HEK293 (cell line): ENCODE data around the gene TMPRSS7.

ENCODE experiments used
- MYNN ChIP-seq: fragments of 450-650 bp; formaldehyde crosslinking; IDR thresholded peaks from 2 replicates; pipeline ENCODE4 v1.5.1; 2016; ENCODE audit warnings: missing biosample characterization, missing genetic modification characterization, borderline replicate concordance
- TF ChIP-seq, protein P1 (sequence below): fragments of 450-650 bp; formaldehyde crosslinking; IDR thresholded peaks from 2 replicates; pipeline ENCODE4 v1.5.1; 2016; ENCODE audit warnings: missing biosample characterization, missing genetic modification characterization
- TF ChIP-seq, protein P2 (sequence below): fragments of 450-650 bp; formaldehyde crosslinking; IDR thresholded peaks from 2 replicates; pipeline ENCODE4 v1.5.1; 2016; ENCODE audit warnings: missing biosample characterization, missing genetic modification characterization

- TF ChIP-seq, protein P1, sequence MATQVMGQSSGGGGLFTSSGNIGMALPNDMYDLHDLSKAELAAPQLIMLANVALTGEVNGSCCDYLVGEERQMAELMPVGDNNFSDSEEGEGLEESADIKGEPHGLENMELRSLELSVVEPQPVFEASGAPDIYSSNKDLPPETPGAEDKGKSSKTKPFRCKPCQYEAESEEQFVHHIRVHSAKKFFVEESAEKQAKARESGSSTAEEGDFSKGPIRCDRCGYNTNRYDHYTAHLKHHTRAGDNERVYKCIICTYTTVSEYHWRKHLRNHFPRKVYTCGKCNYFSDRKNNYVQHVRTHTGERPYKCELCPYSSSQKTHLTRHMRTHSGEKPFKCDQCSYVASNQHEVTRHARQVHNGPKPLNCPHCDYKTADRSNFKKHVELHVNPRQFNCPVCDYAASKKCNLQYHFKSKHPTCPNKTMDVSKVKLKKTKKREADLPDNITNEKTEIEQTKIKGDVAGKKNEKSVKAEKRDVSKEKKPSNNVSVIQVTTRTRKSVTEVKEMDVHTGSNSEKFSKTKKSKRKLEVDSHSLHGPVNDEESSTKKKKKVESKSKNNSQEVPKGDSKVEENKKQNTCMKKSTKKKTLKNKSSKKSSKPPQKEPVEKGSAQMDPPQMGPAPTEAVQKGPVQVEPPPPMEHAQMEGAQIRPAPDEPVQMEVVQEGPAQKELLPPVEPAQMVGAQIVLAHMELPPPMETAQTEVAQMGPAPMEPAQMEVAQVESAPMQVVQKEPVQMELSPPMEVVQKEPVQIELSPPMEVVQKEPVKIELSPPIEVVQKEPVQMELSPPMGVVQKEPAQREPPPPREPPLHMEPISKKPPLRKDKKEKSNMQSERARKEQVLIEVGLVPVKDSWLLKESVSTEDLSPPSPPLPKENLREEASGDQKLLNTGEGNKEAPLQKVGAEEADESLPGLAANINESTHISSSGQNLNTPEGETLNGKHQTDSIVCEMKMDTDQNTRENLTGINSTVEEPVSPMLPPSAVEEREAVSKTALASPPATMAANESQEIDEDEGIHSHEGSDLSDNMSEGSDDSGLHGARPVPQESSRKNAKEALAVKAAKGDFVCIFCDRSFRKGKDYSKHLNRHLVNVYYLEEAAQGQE (tag by site-specific recombination), result no peak
- TF ChIP-seq MYNN, result no peak
- TF ChIP-seq, protein P2, sequence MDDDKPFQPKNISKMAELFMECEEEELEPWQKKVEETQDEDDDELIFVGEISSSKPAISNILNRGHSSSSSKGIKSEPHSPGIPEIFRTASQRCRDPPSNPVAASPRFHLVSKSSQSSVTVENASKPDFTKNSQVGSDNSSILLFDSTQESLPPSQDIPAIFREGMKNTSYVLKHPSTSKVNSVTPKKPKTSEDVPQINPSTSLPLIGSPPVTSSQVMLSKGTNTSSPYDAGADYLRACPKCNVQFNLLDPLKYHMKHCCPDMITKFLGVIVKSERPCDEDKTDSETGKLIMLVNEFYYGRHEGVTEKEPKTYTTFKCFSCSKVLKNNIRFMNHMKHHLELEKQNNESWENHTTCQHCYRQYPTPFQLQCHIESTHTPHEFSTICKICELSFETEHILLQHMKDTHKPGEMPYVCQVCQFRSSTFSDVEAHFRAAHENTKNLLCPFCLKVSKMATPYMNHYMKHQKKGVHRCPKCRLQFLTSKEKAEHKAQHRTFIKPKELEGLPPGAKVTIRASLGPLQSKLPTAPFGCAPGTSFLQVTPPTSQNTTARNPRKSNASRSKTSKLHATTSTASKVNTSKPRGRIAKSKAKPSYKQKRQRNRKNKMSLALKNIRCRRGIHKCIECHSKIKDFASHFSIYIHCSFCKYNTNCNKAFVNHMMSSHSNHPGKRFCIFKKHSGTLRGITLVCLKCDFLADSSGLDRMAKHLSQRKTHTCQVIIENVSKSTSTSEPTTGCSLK (tag by site-specific recombination), result no peak
Measured at GRCh38 chr3:112087746-112088145, 53.2 kb downstream of the TMPRSS7 start.
